ENCODE data around the gene SMARCC1.
"Not testable (repeated sequence)": the region's sequence is repeated elsewhere in the genome, so short reads cannot be mapped to it uniquely, and the experiment has no call there.

The SMARCC1 gene

DNA sequence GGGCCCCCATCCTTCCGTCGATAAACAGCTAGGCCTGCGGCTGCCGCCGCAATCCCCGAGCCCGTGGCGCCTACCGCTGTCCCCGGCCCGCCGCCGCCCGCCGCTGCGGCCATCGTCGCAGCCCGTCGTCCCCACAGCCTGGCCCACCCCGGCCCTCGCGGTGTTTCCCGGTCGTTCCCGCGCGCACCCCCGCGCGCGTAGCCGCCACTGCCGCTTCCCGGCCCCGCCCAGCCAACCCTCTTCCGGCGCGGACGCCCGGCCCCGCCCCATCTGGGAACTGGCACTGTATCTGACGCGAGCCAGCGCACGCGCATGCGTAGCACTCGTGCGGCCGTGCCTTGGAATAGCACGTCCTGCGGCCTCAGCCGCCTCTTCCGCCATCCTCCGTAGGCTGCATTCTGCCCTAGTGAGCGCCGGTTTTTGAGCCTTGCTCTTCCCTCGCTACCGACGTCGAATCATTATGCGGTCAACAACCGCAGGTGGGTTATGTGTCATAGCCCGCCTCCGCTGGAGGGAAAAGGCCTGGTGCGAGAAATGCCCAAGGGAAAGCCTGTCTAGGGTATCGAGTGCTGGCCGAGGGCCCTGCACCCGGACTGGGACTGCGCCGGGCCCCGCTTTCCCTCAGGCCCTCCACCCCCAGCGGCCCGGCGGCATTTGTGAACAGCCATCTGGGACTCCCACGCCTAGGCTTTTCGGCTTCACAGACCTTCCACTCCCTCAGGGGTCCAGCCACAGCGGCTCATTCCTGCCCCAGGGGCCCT, at the start of gene SMARCC1:
Gene SMARCC1 (minus strand): TSS at position 209 of the 761 bp plus-strand sequence. CDS start 96 bp downstream, at position 113.
- Histone ChIP-seq H3K4me1 (peaks cover 39 to 49% (median 44%) of the 10 kb centered on the region in 10 experiments), H3K27me3 (no peaks in the 10 kb centered on the region), H3K4me2 (peak within 1 kb of the TSS; percentile 89 to 99 (median 94)), H3K4me3 (peak within 1 kb of the TSS; percentile 81 to 98 (median 93)), H3K27ac (peak within 1 kb of the TSS; percentile 96 to 100 (median 99)), H3K9ac (peak within 1 kb of the TSS; percentile 97 to 100 (median 99)), H3K9me3 (replicated peaks in 1 of 11) (no peaks in the 10 kb centered on the region), H3K36me3 (peaks cover 0 to 29% (median 21%) of the 10 kb centered on the region in 11 experiments; a peak in 14 of 22 replicates), H4K20me1 (peaks cover 28 to 41% (median 32%) of the 10 kb centered on the region in 11 experiments; a peak in 21 of 22 replicates)
- TF ChIP-seq Cebpa-rat (IDR thresholded peaks at IDR 0.05): no peak

DNA sequence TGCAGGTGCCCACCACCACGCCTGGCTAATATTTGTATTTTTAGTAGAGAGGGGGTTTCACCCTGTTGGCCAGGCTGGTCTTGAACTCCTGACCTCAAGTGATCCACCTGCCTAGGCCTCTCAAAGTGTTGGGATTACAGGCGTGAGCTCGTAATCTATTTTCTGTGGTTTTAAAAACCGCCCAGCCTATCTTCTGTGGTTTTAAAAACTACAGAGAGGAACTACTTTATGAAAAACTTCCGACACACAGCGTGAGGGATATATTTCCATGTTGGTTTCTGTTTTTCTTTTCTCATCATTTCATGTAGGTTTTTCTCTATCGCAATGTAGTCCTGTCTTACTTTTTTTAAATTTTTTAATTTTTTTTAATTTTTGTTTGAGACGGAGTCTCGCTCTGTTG, 47.8 kb upstream of the SMARCC1 start:
- not testable (repeated sequence) for H3K4me3 ChIP-seq; H3K27ac ChIP-seq; H3K27me3 ChIP-seq; H3K9me3 ChIP-seq (replicated peaks in 1 of 11)
- Histone ChIP-seq H3K9ac (peak overlapping the region in 2 of 11 experiments; percentile 26 to 27; a peak in 1 of 22 replicates), H3K4me1 (peaks cover 26 to 38% (median 34%) of the 10 kb centered on the region in 10 experiments), H3K36me3 (peaks cover 73 to 87% (median 85%) of the 10 kb centered on the region in 11 experiments), H3K4me2 (peak overlapping the region in 6 of 11 experiments; percentile 24 to 46 (median 36); a peak in 10 of 22 replicates), H4K20me1 (peaks cover 33 to 91% (median 76%) of the 10 kb centered on the region in 11 experiments; a peak in 20 of 22 replicates)

DNA sequence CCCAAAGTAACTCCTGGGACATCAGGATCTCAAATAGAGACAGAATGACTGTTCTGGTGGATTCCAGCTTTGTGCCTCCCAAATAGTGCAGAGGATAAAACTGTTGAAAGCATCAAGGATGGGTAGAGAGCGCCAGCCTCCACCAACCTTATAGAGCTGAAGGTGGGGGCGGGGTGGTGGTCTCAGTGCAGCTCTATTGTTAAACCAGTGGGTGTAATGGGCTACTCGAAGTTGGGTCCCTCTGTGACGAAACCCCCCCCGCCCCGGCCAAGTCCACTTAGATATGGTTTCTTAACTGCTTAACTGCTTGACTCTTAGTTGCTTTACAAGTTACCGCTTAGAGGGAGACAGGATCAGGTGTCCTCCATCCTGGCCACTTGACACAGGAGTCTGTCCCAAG, 43.9 kb upstream of the SMARCC1 start:
- peak overlapping the region; percentile 86 to 98 (median 93) for H3K4me2 ChIP-seq

DNA sequence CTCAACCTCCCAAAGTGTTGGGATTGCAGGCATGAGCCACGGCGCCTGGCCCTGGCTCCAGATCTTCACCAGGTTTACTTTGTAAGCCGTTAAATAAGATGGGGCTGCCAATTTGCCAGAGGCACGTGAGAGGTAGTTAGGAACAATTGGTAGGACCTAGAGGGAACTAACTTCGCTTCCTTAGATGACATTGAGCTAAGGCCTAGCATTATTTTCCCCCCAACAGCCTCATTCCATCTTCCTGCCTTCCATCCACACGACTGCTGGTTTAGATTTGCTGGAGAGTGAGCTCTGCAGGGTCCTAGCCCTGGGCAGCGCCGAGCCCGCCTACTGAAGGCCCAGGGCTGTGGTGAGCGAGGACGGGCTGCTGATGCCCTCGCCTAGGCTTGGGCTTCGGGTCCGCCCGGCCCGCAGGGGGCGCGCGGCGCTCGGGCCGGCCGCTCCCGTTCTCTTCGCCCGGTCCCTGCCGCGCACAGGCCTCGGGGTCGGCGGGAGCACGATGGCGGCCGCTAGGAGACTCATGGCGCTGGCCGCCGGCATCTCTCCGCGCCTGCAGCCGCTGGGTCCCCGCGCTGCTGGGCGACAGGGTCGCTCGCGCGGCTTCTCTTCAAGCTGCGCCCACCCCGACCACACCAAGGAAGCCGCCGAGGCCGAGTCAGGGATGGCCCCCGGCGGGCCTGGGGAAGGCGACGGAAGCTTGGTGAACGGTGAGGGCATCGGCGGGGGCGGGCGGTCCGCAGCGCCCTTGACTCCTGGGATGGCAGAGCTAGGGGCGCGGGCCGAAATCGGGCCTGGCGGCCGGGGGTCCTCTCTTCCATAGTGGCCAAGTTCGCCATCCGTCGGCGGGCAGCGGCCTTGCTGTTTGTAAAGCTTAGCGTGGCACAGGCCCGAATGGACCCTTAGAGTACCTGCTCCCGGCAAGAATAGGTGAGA, 43.1 kb upstream of the SMARCC1 start:
- TF ChIP-seq Cebpa-rat (IDR thresholded peaks at IDR 0.05): no peak
- Histone ChIP-seq H3K9me3 (replicated peaks in 1 of 11) (peaks cover 0 to 19% (median 17%) of the 10 kb centered on the region in 11 experiments; a peak in 16 of 22 replicates), H3K36me3 (peaks cover 50 to 71% (median 67%) of the 10 kb centered on the region in 11 experiments), H3K4me1 (peaks cover 34 to 49% (median 45%) of the 10 kb centered on the region in 10 experiments), H3K27ac (peak overlapping the region; percentile 79 to 98 (median 95)), H3K27me3 (no peaks in the 10 kb centered on the region), H4K20me1 (peaks cover 24 to 46% (median 37%) of the 10 kb centered on the region in 11 experiments; a peak in 19 of 22 replicates), H3K4me3 (peak overlapping the region; percentile 83 to 98 (median 90)), H3K9ac (peak overlapping the region; percentile 94 to 99 (median 96)), H3K4me2 (peak overlapping the region; percentile 86 to 98 (median 93))

More for the DNA sequence above, 43.9 kb upstream of the SMARCC1 start:
- H4K20me1 ChIP-seq: peaks cover 26 to 53% (median 40%) of the 10 kb centered on the region in 11 experiments; a peak in 19 of 22 replicates
- no peak for TF ChIP-seq Cebpa-rat (IDR thresholded peaks at IDR 0.05)
- peaks cover 51 to 71% (median 68%) of the 10 kb centered on the region in 11 experiments for H3K36me3 ChIP-seq
- peaks cover 0 to 19% (median 17%) of the 10 kb centered on the region in 11 experiments; a peak in 16 of 22 replicates for H3K9me3 ChIP-seq (replicated peaks in 1 of 11)
- H3K4me1 ChIP-seq: peaks cover 34 to 50% (median 45%) of the 10 kb centered on the region in 10 experiments
- H3K9ac ChIP-seq: peak overlapping the region; percentile 94 to 99 (median 96)
- peak overlapping the region; percentile 83 to 98 (median 90) for H3K4me3 ChIP-seq
- H3K27me3 ChIP-seq: no peaks in the 10 kb centered on the region
- H3K27ac ChIP-seq: peak overlapping the region; percentile 79 to 98 (median 95)

DNA sequence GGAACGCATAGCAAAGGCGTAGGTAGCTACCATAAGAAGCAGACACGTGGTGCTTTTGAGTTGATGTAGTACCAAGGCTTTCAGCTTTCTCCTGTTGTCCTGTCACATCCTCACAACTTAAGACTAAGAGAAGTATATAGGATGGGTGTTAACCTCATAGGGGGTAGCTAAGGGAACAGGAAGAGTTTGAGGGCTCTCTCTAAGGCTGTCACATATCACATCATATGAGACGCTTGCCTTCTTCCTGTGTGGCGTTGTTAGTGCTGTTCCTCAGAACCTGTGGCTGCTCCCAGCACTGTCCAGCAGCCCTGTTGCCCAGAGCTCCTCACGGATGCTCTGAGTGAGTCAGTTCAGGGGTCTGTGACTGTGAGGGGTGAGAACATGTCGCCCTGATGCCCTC, 35.9 kb upstream of the SMARCC1 start:
- H3K27ac ChIP-seq: no peak overlapping the region
- no peak overlapping the region for H3K4me3 ChIP-seq
- peaks cover 0 to 17% (median 16%) of the 10 kb centered on the region in 11 experiments; a peak in 16 of 22 replicates for H3K9me3 ChIP-seq (replicated peaks in 1 of 11)
- H3K36me3 ChIP-seq: peaks cover 84 to 100% (median 98%) of the 10 kb centered on the region in 11 experiments
- no peak for TF ChIP-seq Cebpa-rat (IDR thresholded peaks at IDR 0.05)
- no peaks in the 10 kb centered on the region for H3K27me3 ChIP-seq
- no peaks in the 10 kb centered on the region; a peak in 1 of 20 replicates for H3K4me1 ChIP-seq
- H4K20me1 ChIP-seq: peaks cover 0 to 11% (median 0%) of the 10 kb centered on the region in 11 experiments; a peak in 6 of 22 replicates
- no peak overlapping the region for H3K4me2 ChIP-seq
- no peak overlapping the region for H3K9ac ChIP-seq

DNA sequence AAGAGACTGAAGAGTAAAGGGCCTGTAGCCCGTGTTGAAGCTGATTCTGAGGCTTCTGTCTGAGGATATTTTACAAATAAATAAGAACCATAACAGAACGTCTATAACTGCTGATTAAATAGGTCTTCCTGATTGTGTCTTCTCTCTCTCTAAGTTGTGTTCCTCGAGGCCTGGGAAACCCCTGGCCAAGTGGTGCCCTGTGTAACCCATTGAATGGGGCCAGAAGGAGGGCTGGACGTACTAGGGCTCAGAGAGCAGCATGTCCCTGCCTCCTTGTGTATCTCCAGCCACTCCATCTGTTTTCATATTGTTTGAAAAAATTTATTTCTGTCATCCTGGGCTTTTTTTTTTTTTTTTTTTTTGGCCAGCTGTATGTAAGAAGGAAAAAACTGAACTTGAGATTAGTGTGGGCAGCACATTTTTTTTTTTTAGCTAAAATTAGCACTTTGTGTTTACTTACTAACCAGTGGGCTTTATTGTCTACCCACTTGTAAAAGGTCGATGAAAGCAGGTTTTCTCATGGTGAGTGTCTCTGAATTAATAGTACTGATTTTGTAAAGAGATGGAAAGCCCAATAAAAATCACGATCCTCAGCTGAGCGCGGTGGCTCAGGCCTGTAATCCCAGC, 32.0 kb upstream of the SMARCC1 start:
- Histone ChIP-seq H3K9ac (no peak overlapping the region), H3K36me3 (peaks cover 89 to 100% (median 99%) of the 10 kb centered on the region in 11 experiments), H3K4me3 (no peak overlapping the region), H3K4me2 (no peak overlapping the region), H4K20me1 (peaks cover 0 to 11% (median 0%) of the 10 kb centered on the region in 11 experiments; a peak in 6 of 22 replicates), H3K9me3 (replicated peaks in 1 of 11) (no peaks in the 10 kb centered on the region), H3K27me3 (no peaks in the 10 kb centered on the region), H3K27ac (no peak overlapping the region), H3K4me1 (no peaks in the 10 kb centered on the region)
- TF ChIP-seq Cebpa-rat (IDR thresholded peaks at IDR 0.05): no peak

DNA sequence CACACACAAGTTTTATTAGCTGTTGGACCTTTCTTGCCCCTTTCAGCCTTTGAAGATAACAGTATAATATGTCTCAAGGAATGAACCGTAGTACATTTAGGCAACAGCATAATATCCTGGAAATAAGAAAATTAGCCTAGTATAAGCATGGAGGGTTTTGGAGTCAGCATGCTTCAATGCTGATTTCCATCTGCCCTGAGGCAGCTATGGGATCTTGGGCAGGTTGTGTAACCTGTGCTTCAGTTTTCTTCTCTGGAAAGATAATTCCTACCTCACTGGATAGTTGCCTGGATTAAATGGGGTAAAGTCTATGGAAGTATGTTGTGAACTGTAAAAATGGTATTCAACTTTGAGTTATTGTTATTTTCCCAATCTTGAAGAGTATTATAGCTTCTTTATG, 22.9 kb upstream of the SMARCC1 start:
- Histone ChIP-seq H3K4me2 (peak overlapping the region; percentile 82 to 97 (median 93)), H3K36me3 (peaks cover 40 to 52% (median 47%) of the 10 kb centered on the region in 11 experiments), H4K20me1 (no peaks in the 10 kb centered on the region), H3K9ac (peak overlapping the region; percentile 88 to 97 (median 94); a peak in 18 of 22 replicates), H3K27me3 (no peaks in the 10 kb centered on the region), H3K4me3 (peak overlapping the region; percentile 80 to 98 (median 84); a peak in 16 of 20 replicates), H3K9me3 (replicated peaks in 1 of 11) (no peaks in the 10 kb centered on the region), H3K27ac (peak overlapping the region in 9 of 11 experiments; percentile 86 to 97 (median 94); a peak in 12 of 22 replicates), H3K4me1 (peaks cover 32 to 39% (median 34%) of the 10 kb centered on the region in 10 experiments)
- TF ChIP-seq Cebpa-rat (IDR thresholded peaks at IDR 0.05): no peak

DNA sequence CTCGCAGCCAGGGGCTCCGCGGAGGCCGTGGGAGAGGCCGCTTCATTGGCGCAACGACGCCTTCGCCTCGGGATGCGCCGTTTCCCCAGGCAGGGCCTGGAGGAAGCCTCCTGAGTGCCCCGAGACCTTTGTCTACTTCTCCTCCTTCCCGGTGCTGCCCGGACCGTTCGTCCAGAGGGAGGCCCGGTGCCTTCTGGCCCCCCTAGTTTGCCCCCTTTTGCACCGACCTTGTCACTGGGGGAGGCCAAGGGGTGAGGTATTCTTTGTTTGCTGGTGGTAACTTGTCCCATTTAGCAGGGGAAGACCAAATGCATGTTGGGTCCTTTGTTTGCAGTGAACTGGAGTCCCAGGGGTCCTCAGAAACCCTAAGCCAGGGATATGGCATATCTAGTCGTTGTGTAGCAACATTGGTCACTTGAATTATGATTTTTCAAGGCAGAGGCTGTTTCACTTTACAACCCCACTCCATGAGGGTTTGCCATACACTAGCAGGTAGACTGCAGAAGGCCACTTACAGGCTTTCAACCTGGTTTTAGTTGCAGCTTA, 21.9 kb upstream of the SMARCC1 start:
- Histone ChIP-seq H3K27ac (peak overlapping the region; percentile 79 to 97 (median 94)), H3K4me3 (peak overlapping the region; percentile 80 to 98 (median 84)), H3K36me3 (peaks cover 30 to 42% (median 36%) of the 10 kb centered on the region in 11 experiments), H3K27me3 (no peaks in the 10 kb centered on the region), H3K9me3 (replicated peaks in 1 of 11) (no peaks in the 10 kb centered on the region), H3K4me2 (peak overlapping the region; percentile 82 to 97 (median 93)), H3K9ac (peak overlapping the region; percentile 88 to 97 (median 94)), H3K4me1 (peaks cover 32 to 39% (median 34%) of the 10 kb centered on the region in 10 experiments), H4K20me1 (no peaks in the 10 kb centered on the region)
- TF ChIP-seq Cebpa-rat (IDR thresholded peaks at IDR 0.05): no peak
